ENCODE data around the gene SAMD1. TPM values are rescaled to one million over a fixed set of nuclear protein-coding genes. Genes with fewer than 3 reads are reported as not detected.
A peak's percentile ranks its signal among the peaks of the same experiment; 100 is the strongest.

The SAMD1 gene
- total RNA-seq, 1 donor from 2014 or later: 64.7 TPM

DNA sequence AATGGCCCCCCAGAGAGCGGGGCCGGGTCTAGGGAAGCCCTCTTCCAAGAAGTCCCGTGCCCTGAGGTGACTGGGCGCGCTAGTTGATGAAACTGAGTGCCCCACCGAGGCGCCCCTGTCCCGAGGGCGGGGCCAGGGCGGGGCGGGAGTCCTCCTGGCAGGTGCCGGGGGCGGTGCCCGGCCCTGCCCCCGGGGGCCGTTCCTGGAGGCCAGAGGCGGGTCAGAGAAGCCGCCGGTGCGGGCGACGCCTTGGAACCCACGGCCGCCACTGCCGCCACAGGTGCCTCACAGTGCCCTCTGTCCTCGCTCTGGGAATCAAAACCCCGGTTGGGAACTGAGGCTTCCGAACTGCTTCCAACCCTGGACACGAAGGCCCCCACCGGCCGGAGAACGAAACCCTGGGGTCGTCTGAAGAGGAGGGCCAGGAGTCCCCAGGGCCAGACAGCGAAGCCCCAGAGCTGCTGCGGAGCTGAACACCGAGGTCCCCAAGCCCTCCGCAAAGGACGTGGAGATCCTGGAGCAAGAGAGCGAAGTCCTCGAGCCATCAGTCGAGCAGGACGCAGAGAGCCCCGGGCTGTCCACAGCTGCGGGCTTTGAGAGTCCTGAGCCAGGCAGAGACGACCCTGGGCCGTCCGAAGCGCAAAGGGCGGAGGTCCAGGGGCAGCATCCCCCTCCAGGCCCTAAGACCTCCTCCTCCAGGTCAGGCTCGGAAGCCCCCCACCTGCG lies 17.9 kb downstream of the SAMD1 start, which contains the start of gene MISP3:
Gene MISP3, plus strand, starts transcription at position 252 of the 726 bp plus-strand sequence. CDS start 524 bp downstream, outside the sequence.
- H3K4me1 Mint-ChIP-seq (ENCODE audit: low read depth): peaks cover 6% of the 10 kb centered on the region
- H3K4me3 Mint-ChIP-seq (ENCODE audit: low read depth): peak within 1 kb of the TSS; percentile 86
- H3K9me3 Mint-ChIP-seq (ENCODE audit: low read depth): no peaks in the 10 kb centered on the region
- peaks cover 11% of the 10 kb centered on the region for H3K27me3 Mint-ChIP-seq
- H3K36me3 Mint-ChIP-seq (ENCODE audit: insufficient read depth): no peaks in the 10 kb centered on the region
- peak within 1 kb of the TSS; percentile 67 for H3K27ac Mint-ChIP-seq
- DNase-seq (ENCODE audit: low spot score, unreplicated experiment): no peak
- TF ChIP-seq, protein P1, sequence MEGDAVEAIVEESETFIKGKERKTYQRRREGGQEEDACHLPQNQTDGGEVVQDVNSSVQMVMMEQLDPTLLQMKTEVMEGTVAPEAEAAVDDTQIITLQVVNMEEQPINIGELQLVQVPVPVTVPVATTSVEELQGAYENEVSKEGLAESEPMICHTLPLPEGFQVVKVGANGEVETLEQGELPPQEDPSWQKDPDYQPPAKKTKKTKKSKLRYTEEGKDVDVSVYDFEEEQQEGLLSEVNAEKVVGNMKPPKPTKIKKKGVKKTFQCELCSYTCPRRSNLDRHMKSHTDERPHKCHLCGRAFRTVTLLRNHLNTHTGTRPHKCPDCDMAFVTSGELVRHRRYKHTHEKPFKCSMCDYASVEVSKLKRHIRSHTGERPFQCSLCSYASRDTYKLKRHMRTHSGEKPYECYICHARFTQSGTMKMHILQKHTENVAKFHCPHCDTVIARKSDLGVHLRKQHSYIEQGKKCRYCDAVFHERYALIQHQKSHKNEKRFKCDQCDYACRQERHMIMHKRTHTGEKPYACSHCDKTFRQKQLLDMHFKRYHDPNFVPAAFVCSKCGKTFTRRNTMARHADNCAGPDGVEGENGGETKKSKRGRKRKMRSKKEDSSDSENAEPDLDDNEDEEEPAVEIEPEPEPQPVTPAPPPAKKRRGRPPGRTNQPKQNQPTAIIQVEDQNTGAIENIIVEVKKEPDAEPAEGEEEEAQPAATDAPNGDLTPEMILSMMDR (IDR thresholded peaks at IDR 0.05; ENCODE audit: unreplicated experiment): no peak

DNA sequence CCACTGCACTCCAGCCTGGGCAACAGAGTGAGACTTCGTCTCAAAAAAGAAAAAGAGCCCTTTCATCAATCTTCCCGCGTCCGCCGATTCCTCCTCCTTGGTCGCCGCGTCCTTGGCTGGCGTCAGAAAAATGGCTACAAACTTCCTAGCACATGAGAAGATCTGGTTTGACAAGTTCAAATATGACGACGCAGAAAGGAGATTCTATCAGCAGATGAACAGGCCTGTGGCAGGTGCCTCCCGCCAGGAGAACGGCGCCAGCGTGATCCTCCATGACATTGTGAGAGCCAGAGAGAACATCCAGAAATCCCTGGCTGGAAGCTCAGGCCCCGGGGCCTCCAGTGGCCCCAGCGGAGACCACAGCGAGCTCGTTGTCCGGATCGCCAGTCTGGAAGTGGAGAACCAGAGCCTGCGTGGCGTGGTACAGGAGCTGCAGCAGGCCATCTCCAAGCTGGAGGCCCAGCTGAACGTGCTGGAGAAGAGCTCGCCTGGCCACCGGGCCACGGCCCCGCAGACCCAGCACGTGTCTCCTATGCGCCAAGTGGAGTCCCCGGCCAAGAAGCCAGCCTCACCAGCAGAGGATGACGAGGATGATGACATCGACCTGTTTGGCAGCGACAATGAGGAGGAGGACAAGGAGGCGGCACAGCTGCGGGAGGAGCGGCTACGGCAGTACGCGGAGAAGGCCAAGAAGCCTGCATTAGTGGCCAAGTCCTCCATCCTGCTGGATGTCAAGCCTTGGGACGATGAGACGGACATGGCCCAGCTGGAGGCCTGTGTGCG lies 20.1 kb downstream of the SAMD1 start:
- peaks cover 11% of the 10 kb centered on the region for H3K27me3 Mint-ChIP-seq
- H3K36me3 Mint-ChIP-seq (ENCODE audit: insufficient read depth): no peaks in the 10 kb centered on the region
- H3K27ac Mint-ChIP-seq: no peak overlapping the region
- DNase-seq (ENCODE audit: low spot score, unreplicated experiment): no peak
- peaks cover 6% of the 10 kb centered on the region for H3K4me1 Mint-ChIP-seq (ENCODE audit: low read depth)
- H3K9me3 Mint-ChIP-seq (ENCODE audit: low read depth): no peaks in the 10 kb centered on the region
- H3K4me3 Mint-ChIP-seq (ENCODE audit: low read depth): no peak overlapping the region
- TF ChIP-seq, protein P1 (IDR thresholded peaks at IDR 0.05; ENCODE audit: unreplicated experiment): no peak

DNA sequence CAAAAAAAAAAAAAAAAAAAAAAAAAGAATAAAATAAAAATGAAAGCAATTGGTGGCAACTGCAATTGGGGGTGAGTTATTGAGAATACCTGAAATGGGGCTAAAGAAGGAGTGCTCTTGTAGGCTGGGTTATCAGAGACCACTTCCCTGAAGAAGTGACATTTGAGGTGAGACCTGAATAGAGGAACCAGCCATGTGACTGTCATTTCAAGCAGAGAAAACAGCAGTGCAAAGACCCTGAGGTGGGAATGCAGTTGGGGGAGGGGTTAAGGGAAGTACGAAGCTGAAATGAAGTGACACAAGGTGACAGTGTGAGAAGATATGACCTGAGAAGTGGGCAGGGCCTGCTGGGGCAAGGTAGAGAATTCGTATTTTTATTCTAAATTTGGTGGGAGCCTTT lies 24.4 kb downstream of the SAMD1 start:
- Mint-ChIP-seq H3K9me3 (ENCODE audit: low read depth) (no peaks in the 10 kb centered on the region), H3K27ac (no peak overlapping the region), H3K27me3 (peaks cover 11% of the 10 kb centered on the region), H3K4me3 (ENCODE audit: low read depth) (no peak overlapping the region), H3K4me1 (ENCODE audit: low read depth) (peaks cover 6% of the 10 kb centered on the region), H3K36me3 (ENCODE audit: insufficient read depth) (no peaks in the 10 kb centered on the region)
- no peak for DNase-seq (ENCODE audit: low spot score, unreplicated experiment)
- TF ChIP-seq, protein P1 (IDR thresholded peaks at IDR 0.05; ENCODE audit: unreplicated experiment): no peak

DNA sequence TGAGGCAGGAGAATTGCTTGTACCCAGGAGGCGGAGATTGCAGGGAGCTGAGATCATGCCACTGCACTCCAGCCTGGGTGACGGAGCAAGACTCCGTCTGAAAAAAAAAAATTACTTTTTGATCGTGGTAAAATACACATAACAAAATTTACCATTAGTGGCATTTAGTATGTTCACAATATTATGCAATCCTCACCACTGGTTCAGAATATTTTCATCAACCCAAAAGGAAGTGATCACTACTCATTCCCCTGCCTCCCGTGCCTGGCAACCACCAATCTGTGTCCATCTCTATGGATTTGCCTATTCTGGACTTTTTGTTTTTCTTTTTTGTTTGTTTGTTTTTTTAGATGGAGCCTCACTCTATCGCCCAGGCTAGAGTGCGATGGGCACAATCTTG lies 27.4 kb downstream of the SAMD1 start:
- H3K4me3 Mint-ChIP-seq (ENCODE audit: low read depth): no peak overlapping the region
- no peaks in the 10 kb centered on the region for H3K9me3 Mint-ChIP-seq (ENCODE audit: low read depth)
- no peak overlapping the region for H3K27ac Mint-ChIP-seq
- DNase-seq (ENCODE audit: low spot score, unreplicated experiment): no peak
- H3K4me1 Mint-ChIP-seq (ENCODE audit: low read depth): peaks cover 6% of the 10 kb centered on the region
- TF ChIP-seq, protein P1 (IDR thresholded peaks at IDR 0.05; ENCODE audit: unreplicated experiment): no peak
- H3K27me3 Mint-ChIP-seq: peaks cover 23% of the 10 kb centered on the region
- H3K36me3 Mint-ChIP-seq (ENCODE audit: insufficient read depth): no peaks in the 10 kb centered on the region

DNA sequence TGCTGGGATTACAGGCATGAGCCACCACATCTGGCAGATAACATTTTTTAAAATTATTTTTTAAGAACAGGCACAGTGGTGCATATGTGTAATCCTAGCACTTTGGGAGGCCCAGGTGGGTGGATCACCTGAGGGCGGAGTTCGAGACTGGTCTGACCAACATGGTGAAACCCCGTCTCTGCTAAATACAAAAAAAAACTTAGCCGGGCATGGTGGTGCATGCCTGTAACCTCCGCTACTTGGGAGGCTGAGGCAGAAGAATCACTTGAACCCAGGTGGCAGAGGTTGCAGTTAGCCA lies 28.0 kb downstream of the SAMD1 start:
- no peak overlapping the region for H3K4me3 Mint-ChIP-seq (ENCODE audit: low read depth)
- DNase-seq (ENCODE audit: low spot score, unreplicated experiment): no peak
- TF ChIP-seq, protein P1 (IDR thresholded peaks at IDR 0.05; ENCODE audit: unreplicated experiment): no peak
- H3K27me3 Mint-ChIP-seq: peaks cover 29% of the 10 kb centered on the region
- H3K4me1 Mint-ChIP-seq (ENCODE audit: low read depth): peaks cover 6% of the 10 kb centered on the region
- H3K27ac Mint-ChIP-seq: no peak overlapping the region
- H3K9me3 Mint-ChIP-seq (ENCODE audit: low read depth): no peaks in the 10 kb centered on the region
- no peaks in the 10 kb centered on the region for H3K36me3 Mint-ChIP-seq (ENCODE audit: insufficient read depth)
